DND-41 (cell line): Measurements from ENCODE around the gene CTDSP2.

Experiments
- ATAC-seq: fragments of 200-7000 bp; cut with Tn5 transposase; 3 replicates; pipeline ENCODE4 v1.9.1; 2021; ENCODE audit warnings: low read depth; ENCODE audit not compliant: insufficient read depth
- DNase-seq: peaks from one replicate; pipeline ENCODE4 v3.0.0-alpha.2; 2020
- H2AFZ ChIP-seq: 2 replicates; pipeline ENCODE4 v1.6.0; 2012; ENCODE audit warnings: low read depth, low read length
- H3K27ac ChIP-seq: 2 replicates; pipeline ENCODE4 v1.5.1; 2012; ENCODE audit warnings: low read length, inconsistent platforms
- H3K27me3 ChIP-seq: fragments of 200-600 bp; sonication (generic); 2 replicates; pipeline ENCODE4 v1.6.0; 2012; ENCODE audit warnings: low read length, mild to moderate bottlenecking, inconsistent platforms; ENCODE audit not compliant: insufficient read depth, poor library complexity
- H3K36me3 ChIP-seq: 2 replicates; pipeline ENCODE4 v1.5.1; 2012; ENCODE audit warnings: low read length, inconsistent platforms; ENCODE audit not compliant: insufficient read depth
- H3K4me1 ChIP-seq: 2 replicates; pipeline ENCODE4 v1.5.1; 2012; ENCODE audit warnings: mild to moderate bottlenecking, low read length; ENCODE audit not compliant: insufficient read depth
- H3K4me2 ChIP-seq: 2 replicates; pipeline ENCODE4 v1.6.0; 2012; ENCODE audit warnings: mild to moderate bottlenecking, moderate library complexity, low read length, inconsistent platforms; ENCODE audit not compliant: insufficient read depth
- H3K4me3 ChIP-seq, 2 experiments: fragments of 200-600 bp in 1 of 2; shearing (Covaris generic) in 1 of 2; 2 replicates each; pipeline ENCODE4 v1.5.1; 2012 to 2016; ENCODE audit warnings: inconsistent platforms in 2 of 2, low read length in 2 of 2, mild to moderate bottlenecking in 2 of 2, low read depth in 1 of 2, moderate library complexity in 1 of 2
- H3K79me2 ChIP-seq: 2 replicates; pipeline ENCODE4 v1.6.0; 2012; ENCODE audit warnings: low read length, inconsistent platforms; ENCODE audit not compliant: insufficient read depth
- H3K9ac ChIP-seq: 2 replicates; pipeline ENCODE4 v1.6.0; 2012; ENCODE audit warnings: low read depth, mild to moderate bottlenecking, inconsistent platforms, low read length, moderate library complexity
- H3K9me3 ChIP-seq: 2 replicates; pipeline ENCODE4 v1.5.1; 2012; ENCODE audit warnings: low read length, moderate library complexity, mild to moderate bottlenecking, inconsistent platforms; ENCODE audit not compliant: insufficient read depth, severe bottlenecking
- H4K20me1 ChIP-seq: 2 replicates; pipeline ENCODE4 v1.6.0; 2012; ENCODE audit warnings: low read length; ENCODE audit not compliant: insufficient read depth
- EZH2 ChIP-seq: IDR thresholded peaks from 3 replicates; pipeline ENCODE4 v1.6.1; 2012; ENCODE audit warnings: borderline replicate concordance, low read depth, mild to moderate bottlenecking, moderate library complexity, low read length, inconsistent platforms; ENCODE audit not compliant: severe bottlenecking
- TF ChIP-seq, protein P1 (sequence below): IDR thresholded peaks from 2 replicates; pipeline ENCODE4 v1.5.1; 2012; ENCODE audit warnings: borderline replicate concordance, low read length, moderate library complexity, mild to moderate bottlenecking; ENCODE audit not compliant: poor library complexity, severe bottlenecking; ENCODE audit errors: extremely low read depth

Gene CTDSP2

DNA sequence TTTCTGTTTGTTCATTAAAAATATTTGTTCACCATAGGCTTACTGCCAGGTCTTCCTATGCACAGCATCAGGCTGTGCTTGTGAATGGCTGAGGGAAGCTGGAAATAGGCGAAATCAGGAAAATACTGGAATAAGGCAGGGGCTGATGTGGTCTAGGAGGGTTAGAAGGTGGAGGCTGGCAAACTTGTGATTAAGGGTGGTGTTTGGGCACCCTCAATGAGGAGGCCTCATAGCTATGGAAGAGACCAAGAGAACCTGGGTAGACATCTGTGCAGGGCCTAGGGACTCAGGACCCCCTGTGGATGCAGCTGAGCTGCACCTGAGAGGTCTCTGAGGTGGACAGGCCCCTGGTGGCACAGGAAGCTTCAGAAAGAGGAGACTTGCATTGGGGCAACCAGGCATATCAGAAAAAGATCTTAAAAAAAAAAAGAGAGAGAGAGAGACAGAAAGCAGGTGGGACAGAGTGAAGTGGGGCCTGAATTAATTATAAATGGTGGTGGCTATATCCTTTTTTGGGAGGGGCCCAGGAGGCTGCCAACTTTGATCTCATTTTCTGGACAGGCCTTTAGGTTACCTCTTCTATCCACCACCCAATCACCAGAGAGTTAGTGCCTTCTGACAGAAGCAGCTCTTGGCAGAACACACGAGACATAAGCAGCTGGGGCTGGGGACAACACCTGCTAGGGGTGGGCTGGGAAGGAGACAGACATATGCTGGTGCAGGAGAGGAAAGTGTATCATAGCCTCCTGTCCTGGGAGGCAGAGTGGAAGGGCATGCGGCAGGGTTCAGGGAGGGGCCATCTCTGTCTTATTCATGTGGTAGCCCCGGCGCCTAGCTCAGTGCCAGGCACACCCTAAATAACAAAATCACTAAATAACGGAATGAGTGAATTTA, 48.1 kb upstream of the CTDSP2 start:
- no peak overlapping the region for H3K27ac ChIP-seq
- TF ChIP-seq, protein P1, sequence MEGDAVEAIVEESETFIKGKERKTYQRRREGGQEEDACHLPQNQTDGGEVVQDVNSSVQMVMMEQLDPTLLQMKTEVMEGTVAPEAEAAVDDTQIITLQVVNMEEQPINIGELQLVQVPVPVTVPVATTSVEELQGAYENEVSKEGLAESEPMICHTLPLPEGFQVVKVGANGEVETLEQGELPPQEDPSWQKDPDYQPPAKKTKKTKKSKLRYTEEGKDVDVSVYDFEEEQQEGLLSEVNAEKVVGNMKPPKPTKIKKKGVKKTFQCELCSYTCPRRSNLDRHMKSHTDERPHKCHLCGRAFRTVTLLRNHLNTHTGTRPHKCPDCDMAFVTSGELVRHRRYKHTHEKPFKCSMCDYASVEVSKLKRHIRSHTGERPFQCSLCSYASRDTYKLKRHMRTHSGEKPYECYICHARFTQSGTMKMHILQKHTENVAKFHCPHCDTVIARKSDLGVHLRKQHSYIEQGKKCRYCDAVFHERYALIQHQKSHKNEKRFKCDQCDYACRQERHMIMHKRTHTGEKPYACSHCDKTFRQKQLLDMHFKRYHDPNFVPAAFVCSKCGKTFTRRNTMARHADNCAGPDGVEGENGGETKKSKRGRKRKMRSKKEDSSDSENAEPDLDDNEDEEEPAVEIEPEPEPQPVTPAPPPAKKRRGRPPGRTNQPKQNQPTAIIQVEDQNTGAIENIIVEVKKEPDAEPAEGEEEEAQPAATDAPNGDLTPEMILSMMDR: no peak
- no peak for TF ChIP-seq EZH2
- peaks cover 14% of the 10 kb centered on the region for H3K4me1 ChIP-seq
- no peak for ATAC-seq
- DNase-seq: no peak
- H2AFZ ChIP-seq: no peak overlapping the region
- H3K79me2 ChIP-seq: no peaks in the 10 kb centered on the region
- no peak overlapping the region for H3K9ac ChIP-seq
- H3K9me3 ChIP-seq: no peaks in the 10 kb centered on the region
- no peak overlapping the region for H3K4me2 ChIP-seq
- no peak overlapping the region for H3K4me3 ChIP-seq
- H4K20me1 ChIP-seq: no peaks in the 10 kb centered on the region
- H3K36me3 ChIP-seq: no peaks in the 10 kb centered on the region
- peaks cover 30% of the 10 kb centered on the region for H3K27me3 ChIP-seq

- peaks cover 30% of the 10 kb centered on the region for H3K27me3 ChIP-seq
- H4K20me1 ChIP-seq: no peaks in the 10 kb centered on the region
- DNase-seq: no peak
- H3K79me2 ChIP-seq: no peaks in the 10 kb centered on the region
- no peak for ATAC-seq
- H3K36me3 ChIP-seq: no peaks in the 10 kb centered on the region
- H3K9ac ChIP-seq: no peak overlapping the region
- no peak overlapping the region for H2AFZ ChIP-seq
- H3K4me2 ChIP-seq: no peak overlapping the region
- H3K9me3 ChIP-seq: no peaks in the 10 kb centered on the region
- no peak overlapping the region for H3K4me3 ChIP-seq
- no peak overlapping the region for H3K27ac ChIP-seq
- no peak for TF ChIP-seq EZH2
- TF ChIP-seq, protein P1: no peak
- peaks cover 7% of the 10 kb centered on the region for H3K4me1 ChIP-seq
Measured at GRCh38 chr12:57893431-57894353, 47.2 kb upstream of the CTDSP2 start.

DNA sequence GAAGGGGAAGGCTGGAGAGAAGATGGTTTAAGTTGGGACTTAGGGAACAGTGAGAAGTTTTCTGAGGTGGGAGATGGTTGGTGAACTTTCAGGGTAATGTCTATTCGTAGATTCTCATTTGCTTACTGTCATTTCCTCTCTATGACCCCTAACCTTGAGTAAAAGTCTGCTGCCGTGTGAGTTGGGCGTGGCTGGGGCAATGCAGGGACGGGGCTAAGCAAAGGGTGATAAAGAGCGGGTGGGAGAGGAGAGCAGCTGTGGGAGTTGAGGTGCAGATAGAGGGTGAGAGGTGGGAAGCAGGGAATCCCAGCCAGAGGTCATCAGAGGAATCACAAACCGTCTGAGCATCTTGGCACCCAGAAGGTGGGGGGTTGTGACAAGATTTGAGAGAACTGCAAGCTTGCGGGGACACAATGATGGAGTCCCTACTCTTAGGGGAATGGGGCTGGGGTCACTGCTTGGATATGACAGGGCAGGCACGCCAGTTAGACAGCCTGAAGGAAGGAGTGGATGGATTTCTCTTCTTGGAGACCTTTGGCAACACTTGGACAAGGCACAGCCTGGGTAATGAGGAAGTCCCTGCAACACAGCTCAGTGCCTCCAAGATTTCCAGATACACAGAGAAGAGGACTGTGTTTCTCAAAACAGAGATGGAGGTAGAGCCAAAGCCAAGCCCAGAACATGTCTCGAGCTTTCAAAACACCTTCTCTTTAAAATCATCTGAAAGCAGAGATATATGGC, 45.9 kb upstream of the CTDSP2 start:
- no peak overlapping the region for H2AFZ ChIP-seq
- H3K27me3 ChIP-seq: peaks cover 32% of the 10 kb centered on the region
- no peak overlapping the region for H3K4me3 ChIP-seq
- H4K20me1 ChIP-seq: no peaks in the 10 kb centered on the region
- no peaks in the 10 kb centered on the region for H3K36me3 ChIP-seq
- H3K27ac ChIP-seq: no peak overlapping the region
- no peaks in the 10 kb centered on the region for H3K79me2 ChIP-seq
- no peak overlapping the region for H3K4me2 ChIP-seq
- DNase-seq: no peak
- H3K9me3 ChIP-seq: no peaks in the 10 kb centered on the region
- H3K4me1 ChIP-seq: no peaks in the 10 kb centered on the region; the same call in 1 of the 2 replicates
- TF ChIP-seq, protein P1: no peak
- TF ChIP-seq EZH2: no peak
- no peak for ATAC-seq
- no peak overlapping the region for H3K9ac ChIP-seq
